Renal cortex interstitium (tissue), 15 donors: Measurements from ENCODE around the gene PHF21A. TPM values are rescaled to one million over a fixed set of nuclear protein-coding genes. Genes with fewer than 3 reads are reported as not detected.

ENCODE experiments used
- DNase-seq, 11 donors: peaks; one replicate each; pipeline ENCODE4 v3.0.0-alpha.2; 2013; ENCODE audit warnings: low read depth in 9 of 11, low spot score in 4 of 11; ENCODE audit errors: extremely low read depth in 1 of 11
- long read RNA-seq, 16 experiments: transcript quantifications; one replicate each; lab custom pipeline, GENCODE V29; 2026
- polyA plus RNA-seq, 3 donors: library from polyadenylated mRNA; unstranded; fragments of 120-200 nt; gene quantifications; one replicate each; pipeline ENCODE4 v1.2.1, GENCODE V29; 2013; ENCODE audit not compliant: insufficient read length in 3 of 3

Gene PHF21A
- 10 to 100 TPM; 47.1 to 59.5 (median 52.6) TPM for polyA plus RNA-seq
- long read RNA-seq, donor 1: 0 reads
- long read RNA-seq, donor 2: 0 reads
- long read RNA-seq, donor 3: 0 reads
- long read RNA-seq, donor 4, partial matches to known transcripts: 5 of 5 reads
- long read RNA-seq, donor 4, other reads (novel, unspliced or antisense): 0 of 5 reads
- long read RNA-seq, donor 5: 0 reads
- long read RNA-seq, donor 6, partial matches to known transcripts: 0 of 1 reads
- long read RNA-seq, donor 6, other reads (novel, unspliced or antisense): 0 of 1 reads
- long read RNA-seq, donor 7: 0 reads
- long read RNA-seq, donor 8, partial matches to known transcripts: 7 of 9 reads
- long read RNA-seq, donor 8, other reads (novel, unspliced or antisense): 0 of 9 reads
- long read RNA-seq, donor 9, full-length matches to known transcripts: 2 of 2 reads
- long read RNA-seq, donor 9, partial matches to known transcripts: 0 of 2 reads
- long read RNA-seq, donor 9, other reads (novel, unspliced or antisense): 0 of 2 reads
- long read RNA-seq, donor 10, partial matches to known transcripts: 0 of 1 reads
- long read RNA-seq, donor 10, other reads (novel, unspliced or antisense): 0 of 1 reads
- long read RNA-seq, donor 11: 0 reads
- long read RNA-seq, donor 12, partial matches to known transcripts: 0 of 1 reads
- long read RNA-seq, donor 12, other reads (novel, unspliced or antisense): 0 of 1 reads
- long read RNA-seq, donor 13: 0 reads
- long read RNA-seq, donor 14: 0 reads
- long read RNA-seq, donor 15: 0 reads
- long read RNA-seq, donor 16, partial matches to known transcripts: 5 of 8 reads
- long read RNA-seq, donor 16, other reads (novel, unspliced or antisense): 0 of 8 reads

- peak in 10 of 11 donors; percentile 81 to 90 (median 88) for DNase-seq
Observed at GRCh38 chr11:46121301-46121723, at the start of gene PHF21A. TSS of gene PHF21A (minus strand) at chr11:46121454. CDS start at chr11:46084219, 37,235 bp downstream.

- DNase-seq: no peak
Observed at GRCh38 chr11:46170797-46171196, 49.5 kb upstream of the PHF21A start.

DNA sequence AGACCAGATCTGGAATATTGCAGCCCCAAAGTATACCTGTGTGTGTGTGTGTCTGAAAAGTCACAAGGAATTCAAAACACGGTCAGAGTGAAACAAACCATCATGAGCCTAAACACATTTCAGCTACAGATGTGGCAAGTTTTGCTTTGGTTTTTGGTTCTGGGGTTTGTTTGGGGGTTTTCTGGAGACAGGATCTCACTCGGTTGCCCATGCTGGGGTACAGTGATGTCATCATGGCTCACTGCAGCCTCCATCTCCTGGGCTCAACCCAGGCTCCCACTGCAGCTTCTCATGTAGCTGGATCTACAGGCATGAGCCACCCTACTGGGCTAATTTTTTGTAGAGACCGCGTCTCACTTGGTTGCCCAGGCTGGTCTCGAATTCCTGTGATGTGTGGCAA, 41.4 kb upstream of the PHF21A start:
- no peak for DNase-seq

DNA sequence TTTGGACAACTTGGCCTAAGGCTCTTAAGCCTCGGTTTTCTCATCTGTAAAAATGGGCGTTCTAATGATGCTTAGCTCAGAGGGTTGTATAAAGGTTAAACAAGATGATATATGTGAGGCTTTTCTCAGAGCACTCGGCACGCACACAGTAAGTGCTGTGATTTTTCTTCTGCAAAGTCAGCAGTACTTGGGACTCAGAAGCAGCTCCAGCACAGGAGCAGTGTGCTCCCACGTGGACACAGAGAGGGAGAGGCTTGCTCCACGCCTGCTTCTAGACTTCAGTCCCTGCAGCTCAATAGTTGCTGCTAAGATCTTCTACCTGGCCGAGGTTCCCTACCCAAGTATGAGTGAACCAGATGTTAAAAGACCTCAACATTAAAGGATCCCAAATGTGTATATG, 39.9 kb upstream of the PHF21A start:
- DNase-seq: no peak

- no peak for DNase-seq
Observed at GRCh38 chr11:46160100-46160499, 38.8 kb upstream of the PHF21A start.

DNA sequence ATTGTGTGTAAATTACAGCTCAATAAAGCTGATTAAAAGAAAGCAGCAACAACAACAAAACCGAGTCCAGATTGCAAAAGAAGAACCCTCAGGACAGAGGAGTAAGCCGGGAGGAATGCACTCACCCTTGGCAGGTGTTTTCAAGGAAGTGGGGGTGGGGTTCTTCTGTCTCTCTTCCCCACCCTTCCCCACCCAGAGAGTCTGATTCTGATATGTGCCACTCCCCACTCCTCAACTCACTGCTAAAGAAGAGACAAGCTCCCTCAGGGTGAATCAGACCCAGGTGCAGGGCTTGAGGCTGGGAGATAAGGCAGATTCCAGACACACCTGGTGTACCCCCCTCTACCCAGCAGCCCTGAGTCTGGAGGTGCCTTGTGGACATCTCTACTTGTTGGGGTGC, 38.4 kb upstream of the PHF21A start:
- DNase-seq: no peak

DNA sequence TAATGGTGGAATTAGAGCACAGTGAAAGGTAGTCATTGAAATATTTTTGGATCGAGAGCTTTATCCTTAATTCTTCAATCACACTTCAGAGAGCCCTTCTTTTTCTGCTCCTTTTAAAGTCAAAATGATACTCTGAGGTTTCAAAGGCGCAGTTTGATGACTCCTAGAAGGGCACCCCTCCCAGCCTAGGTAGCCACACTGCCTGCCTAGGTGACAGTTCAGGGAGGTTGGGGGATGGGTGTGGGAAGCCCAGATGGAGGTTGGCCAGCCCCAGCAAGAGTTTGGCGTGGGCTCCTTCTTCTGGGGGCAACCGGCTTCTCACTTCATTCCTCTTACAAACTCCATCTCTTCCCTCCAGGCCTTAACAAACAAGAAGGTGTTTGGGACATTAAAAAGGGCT, 28.6 kb upstream of the PHF21A start:
- no peak for DNase-seq

- DNase-seq: no peak
Observed at GRCh38 chr11:46149342-46149741, 28.1 kb upstream of the PHF21A start.

GRCh38 chr11:46144741-46145140, 23.5 kb upstream of the PHF21A start:
- DNase-seq: no peak

DNA sequence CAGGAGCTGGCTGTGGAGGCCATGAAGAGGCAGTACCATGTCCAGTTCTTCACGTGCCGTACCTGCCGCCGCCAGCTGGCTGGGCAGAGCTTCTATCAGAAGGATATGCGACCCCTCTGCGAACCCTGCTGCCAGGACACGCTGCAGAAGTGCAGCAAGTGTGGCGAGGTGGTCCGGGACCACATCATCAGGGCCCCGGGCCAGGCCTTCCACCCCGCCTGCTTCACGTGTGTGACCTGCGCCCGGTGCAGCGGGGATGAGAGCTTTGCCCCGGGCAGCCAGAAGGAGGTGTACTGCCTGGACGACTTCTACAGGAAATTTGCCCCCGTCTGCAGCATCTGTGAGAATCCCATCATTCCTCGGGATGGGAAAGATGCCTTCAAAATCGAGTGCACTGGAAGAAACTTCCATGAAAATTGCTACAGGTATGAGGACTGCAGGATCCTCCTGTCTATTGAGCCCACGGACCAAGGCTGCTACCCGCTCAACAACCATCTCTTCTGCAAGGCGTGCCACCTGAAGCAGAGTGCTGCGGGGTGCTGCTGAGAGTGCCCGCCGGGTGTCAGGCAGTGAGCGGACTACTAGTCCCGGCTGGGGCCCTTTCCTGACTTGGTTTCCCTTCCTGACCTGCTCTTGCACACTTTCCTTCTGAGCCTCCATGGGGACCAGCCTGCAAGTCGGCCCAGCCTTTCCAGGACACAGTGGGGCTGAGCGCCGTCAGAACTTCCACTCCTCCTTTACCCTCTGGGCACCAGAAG, 22.0 kb upstream of the PHF21A start:
- DNase-seq: no peak

GRCh38 chr11:46142561-46142960, 21.3 kb upstream of the PHF21A start:
- DNase-seq: no peak

- DNase-seq: no peak
Observed at GRCh38 chr11:46141597-46141996, 20.3 kb upstream of the PHF21A start.

- no peak for DNase-seq
Observed at GRCh38 chr11:46134540-46134939, 13.3 kb upstream of the PHF21A start.

- DNase-seq: no peak
Observed at GRCh38 chr11:46134061-46134460, 12.8 kb upstream of the PHF21A start.

- no peak for DNase-seq
Observed at GRCh38 chr11:46133119-46133518, 11.9 kb upstream of the PHF21A start.

GRCh38 chr11:46130286-46130940, 9.2 kb upstream of the PHF21A start:
- DNase-seq: no peak

GRCh38 chr11:46129133-46129532, 7.9 kb upstream of the PHF21A start:
- DNase-seq: no peak

- no peak for DNase-seq
Observed at GRCh38 chr11:46127150-46127638, 5.9 kb upstream of the PHF21A start.

GRCh38 chr11:46125284-46125683, 4.0 kb upstream of the PHF21A start:
- no peak for DNase-seq
